Peyer's patch (tissue), 4 donors: Measurements from ENCODE around the gene ZFP28. TPM values are rescaled to one million over a fixed set of nuclear protein-coding genes. Genes with fewer than 3 reads are reported as not detected.

Source experiments
- DNase-seq, 3 donors: peaks; one replicate each; pipeline ENCODE4 v3.0.0-alpha.2; 2017 to 2019
- H3K27ac ChIP-seq, 4 donors: fragments of 200-600 bp; sonication (generic); one replicate each; pipeline ENCODE4 v1.5.1; 2016 to 2019
- H3K27me3 ChIP-seq, 2 donors: fragments of 200-600 bp; sonication (generic); one replicate each; pipeline ENCODE4 v1.5.1; 2019
- H3K36me3 ChIP-seq, 3 donors: fragments of 200-600 bp; sonication (generic); one replicate each; pipeline ENCODE4 v1.5.1; 2016 to 2019
- H3K4me1 ChIP-seq, 4 donors: fragments of 200-600 bp; sonication (generic); one replicate each; pipeline ENCODE4 v1.5.1; 2016 to 2019
- H3K4me3 ChIP-seq, 4 donors: fragments of 200-600 bp; sonication (generic); 1 replicate in 3 of 4; 2 replicates in 1 of 4; pipeline ENCODE4 v1.5.1; 2016 to 2019; ENCODE audit warnings: mild to moderate bottlenecking in 1 of 4
- H3K9me3 ChIP-seq, 4 donors: fragments of 200-600 bp; sonication (generic); one replicate each; pipeline ENCODE4 v1.5.1; 2016 to 2019; ENCODE audit warnings: mild to moderate bottlenecking in 1 of 4
- CTCF ChIP-seq, 6 experiments: fragments of 450-650 bp in 4 of 6; fragments of 200-600 bp in 2 of 6; sonication (generic) in 1 of 6; IDR thresholded peaks; one replicate each; pipeline ENCODE4 v1.5.1; 2017 to 2019; ENCODE audit warnings: antibody characterized with exemption in 6 of 6, mild to moderate bottlenecking in 3 of 6, moderate library complexity in 1 of 6
- POLR2A ChIP-seq, 2 donors: fragments of 450-650 bp; IDR thresholded peaks; one replicate each; pipeline ENCODE4 v1.5.1; 2017; ENCODE audit warnings: antibody characterized with exemption in 2 of 2, mild to moderate bottlenecking in 2 of 2, moderate library complexity in 2 of 2
- total RNA-seq, 4 donors: library from RNA; depleted of rRNA; stranded (reverse); fragments of >200 nt; gene quantifications; one replicate each; pipeline ENCODE4 v1.1.0, GENCODE V29; 2016

ZFP28 gene
- total RNA-seq, 4 donors from 2014 or later = 3.9 to 28.9 (median 8.1) TPM

GRCh38 chr19:56525214-56525860 is 13.4 kb upstream of the ZFP28 start:
- H3K4me3 ChIP-seq = no peak overlapping the region
- H3K27me3 ChIP-seq = no peaks in the 10 kb centered on the region
- peaks cover 0 to 11% (median 0%) of the 10 kb centered on the region in 3 donors for H3K36me3 ChIP-seq
- H3K27ac ChIP-seq = no peak overlapping the region
- no peak for TF ChIP-seq CTCF (IDR thresholded peaks at IDR 0.05)
- TF ChIP-seq POLR2A (IDR thresholded peaks at IDR 0.05) = no peak
- no peaks in the 10 kb centered on the region for H3K4me1 ChIP-seq
- DNase-seq = no peak
- peaks cover 0 to 96% (median 25%) of the 10 kb centered on the region in 4 donors for H3K9me3 ChIP-seq

- DNase-seq = no peak
- Histone ChIP-seq H3K27me3 (no peaks in the 10 kb centered on the region), H3K4me1 (peaks cover 0 to 9% (median 0%) of the 10 kb centered on the region in 4 donors), H3K4me3 (peak overlapping the region in 1 of 4 donors; percentile 65), H3K27ac (no peak overlapping the region), H3K9me3 (peaks cover 0 to 48% (median 19%) of the 10 kb centered on the region in 4 donors), H3K36me3 (peaks cover 0 to 13% (median 0%) of the 10 kb centered on the region in 3 donors)
- TF ChIP-seq POLR2A (IDR thresholded peaks at IDR 0.05) = no peak
- TF ChIP-seq CTCF (IDR thresholded peaks at IDR 0.05) = no peak
Measured at GRCh38 chr19:56537442-56537841, 1.3 kb upstream of the ZFP28 start.

GRCh38 chr19:56538254-56538760 is 441 bp upstream of the ZFP28 start:
- peaks cover 0 to 45% (median 17%) of the 10 kb centered on the region in 4 donors for H3K9me3 ChIP-seq

GRCh38 chr19:56543776-56544175 is 5.0 kb downstream of the ZFP28 start:
- H3K36me3 ChIP-seq = peaks cover 0 to 26% (median 0%) of the 10 kb centered on the region in 3 donors
- H3K9me3 ChIP-seq = peaks cover 0 to 54% (median 6%) of the 10 kb centered on the region in 4 donors
- no peak for DNase-seq

More at GRCh38 chr19:56538254-56538760, 441 bp upstream of the ZFP28 start:
- H3K27me3 ChIP-seq = no peaks in the 10 kb centered on the region
- TF ChIP-seq CTCF (IDR thresholded peaks at IDR 0.05) = no peak
- TF ChIP-seq POLR2A (IDR thresholded peaks at IDR 0.05) = no peak
- H3K4me1 ChIP-seq = peaks cover 0 to 9% (median 0%) of the 10 kb centered on the region in 4 donors
- H3K36me3 ChIP-seq = peaks cover 0 to 13% (median 0%) of the 10 kb centered on the region in 3 donors
- H3K27ac ChIP-seq = peak overlapping the region; percentile 75 to 95 (median 87)
- peak overlapping the region; percentile 50 to 82 (median 62) for H3K4me3 ChIP-seq
- DNase-seq = peak; percentile 75 to 93 (median 87)

GRCh38 chr19:56547535-56547934 is 8.8 kb downstream of the ZFP28 start:
- DNase-seq = no peak
- Histone ChIP-seq H3K27ac (no peak overlapping the region), H3K9me3 (peaks cover 0 to 80% (median 8%) of the 10 kb centered on the region in 4 donors), H3K36me3 (peaks cover 0 to 41% (median 0%) of the 10 kb centered on the region in 3 donors), H3K27me3 (no peaks in the 10 kb centered on the region), H3K4me3 (no peak overlapping the region), H3K4me1 (no peaks in the 10 kb centered on the region)
- TF ChIP-seq POLR2A (IDR thresholded peaks at IDR 0.05) (no peak), CTCF (IDR thresholded peaks at IDR 0.05) (no peak)

More at GRCh38 chr19:56543776-56544175, 5.0 kb downstream of the ZFP28 start:
- H3K4me3 ChIP-seq = no peak overlapping the region
- H3K27ac ChIP-seq = no peak overlapping the region
- H3K4me1 ChIP-seq = peaks cover 0 to 9% (median 0%) of the 10 kb centered on the region in 4 donors
- no peak for TF ChIP-seq CTCF (IDR thresholded peaks at IDR 0.05)
- no peak for TF ChIP-seq POLR2A (IDR thresholded peaks at IDR 0.05)
- H3K27me3 ChIP-seq = no peaks in the 10 kb centered on the region
